ENCODE measurements around the gene CCDC136.

Gene CCDC136

DNA sequence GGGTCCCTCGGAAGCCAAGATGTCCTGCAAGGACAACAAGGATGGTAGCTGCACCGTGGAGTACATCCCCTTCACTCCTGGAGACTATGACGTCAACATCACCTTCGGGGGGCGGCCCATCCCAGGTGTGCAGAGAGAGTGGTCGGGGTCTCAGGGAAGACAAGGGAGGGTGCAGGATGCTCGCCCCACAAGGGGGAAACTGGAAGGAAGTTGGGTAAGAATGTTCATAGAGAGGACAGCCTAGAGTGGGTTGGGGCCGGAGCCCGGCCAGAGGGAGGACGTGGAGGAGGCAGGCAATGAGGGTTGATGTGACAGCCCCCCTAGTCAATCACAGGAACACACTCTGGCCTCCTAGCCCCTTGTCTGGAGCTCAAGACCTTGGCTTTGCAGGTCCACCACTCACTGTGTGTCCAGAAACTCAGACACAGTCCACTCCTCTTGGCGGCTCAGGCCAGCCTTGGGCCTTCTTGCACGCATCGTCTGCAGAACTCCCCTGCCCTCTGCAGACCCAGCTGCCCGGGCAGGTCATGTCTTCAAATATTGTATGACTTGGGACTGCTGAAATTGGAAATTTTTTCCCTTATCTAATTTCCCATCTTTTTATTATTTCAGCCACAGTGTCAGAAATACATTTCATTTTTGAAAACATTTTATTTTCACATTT lies 55.1 kb downstream of the CCDC136 start:
- no peak for DNase-seq

DNA sequence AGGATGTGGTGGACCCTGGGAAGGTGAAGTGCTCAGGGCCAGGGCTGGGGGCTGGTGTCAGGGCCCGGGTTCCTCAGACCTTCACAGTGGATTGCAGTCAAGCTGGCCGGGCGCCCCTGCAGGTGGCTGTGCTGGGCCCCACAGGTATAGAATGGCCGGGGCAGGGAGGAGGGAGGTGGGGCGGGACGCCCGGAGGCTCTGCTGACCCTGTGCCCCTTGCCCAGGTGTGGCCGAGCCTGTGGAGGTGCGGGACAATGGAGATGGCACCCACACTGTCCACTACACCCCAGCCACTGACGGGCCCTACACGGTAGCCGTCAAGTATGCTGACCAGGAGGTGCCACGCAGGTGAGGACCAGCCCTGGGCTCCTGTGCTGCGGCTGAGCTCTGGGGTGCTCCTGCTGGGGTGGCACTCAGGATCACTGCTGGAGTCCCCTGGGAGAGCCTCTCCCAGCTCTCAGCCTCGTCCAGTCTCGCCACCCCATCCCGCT lies 56.0 kb downstream of the CCDC136 start:
- DNase-seq = no peak

DNA sequence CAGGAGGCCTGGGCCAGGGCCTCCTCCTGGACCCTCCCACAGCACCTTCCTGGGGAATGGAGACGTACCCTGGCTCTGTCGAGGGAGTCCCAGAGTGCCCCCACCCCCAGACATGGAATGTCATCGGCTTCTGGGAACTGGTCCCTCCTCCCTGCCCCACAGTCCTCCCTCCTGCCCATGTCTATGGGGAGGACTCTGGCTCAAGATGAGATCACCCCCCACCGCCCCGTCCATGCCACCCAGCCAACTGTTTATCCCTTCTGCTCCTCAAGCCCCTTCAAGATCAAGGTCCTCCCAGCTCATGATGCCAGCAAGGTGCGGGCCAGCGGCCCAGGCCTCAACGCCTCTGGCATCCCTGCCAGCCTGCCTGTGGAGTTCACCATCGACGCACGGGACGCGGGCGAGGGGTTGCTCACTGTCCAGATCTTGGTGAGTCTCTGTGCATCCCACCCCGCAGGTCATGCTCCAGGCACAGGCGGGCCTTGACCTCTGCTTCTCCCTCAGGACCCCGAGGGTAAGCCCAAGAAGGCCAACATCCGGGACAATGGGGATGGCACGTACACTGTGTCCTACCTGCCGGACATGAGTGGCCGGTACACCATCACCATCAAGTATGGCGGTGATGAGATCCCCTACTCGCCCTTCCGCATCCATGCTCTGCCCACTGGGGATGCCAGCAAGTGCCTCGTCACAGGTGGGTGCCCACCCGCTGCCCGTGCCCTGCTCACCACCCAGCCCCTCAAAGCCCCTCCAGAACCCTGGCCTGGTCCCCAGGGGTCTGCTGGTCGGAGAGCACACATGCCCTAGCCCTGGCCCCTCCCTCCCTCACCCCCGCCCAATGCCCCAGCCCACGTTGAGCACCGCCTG lies 56.8 kb downstream of the CCDC136 start:
- DNase-seq = no peak

DNA sequence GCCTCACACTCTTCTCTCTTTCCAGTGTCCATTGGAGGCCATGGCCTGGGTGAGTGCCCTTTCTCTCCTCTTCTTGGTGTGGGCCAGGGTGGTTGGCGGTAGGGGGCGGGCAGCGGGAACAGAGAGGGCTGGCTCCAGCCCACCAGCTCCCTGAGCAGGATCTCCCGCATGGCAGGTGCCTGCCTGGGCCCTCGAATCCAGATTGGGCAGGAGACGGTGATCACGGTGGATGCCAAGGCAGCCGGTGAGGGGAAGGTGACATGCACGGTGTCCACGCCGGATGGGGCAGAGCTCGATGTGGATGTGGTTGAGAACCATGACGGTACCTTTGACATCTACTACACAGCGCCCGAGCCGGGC lies 57.4 kb downstream of the CCDC136 start:
- no peak for DNase-seq

DNA sequence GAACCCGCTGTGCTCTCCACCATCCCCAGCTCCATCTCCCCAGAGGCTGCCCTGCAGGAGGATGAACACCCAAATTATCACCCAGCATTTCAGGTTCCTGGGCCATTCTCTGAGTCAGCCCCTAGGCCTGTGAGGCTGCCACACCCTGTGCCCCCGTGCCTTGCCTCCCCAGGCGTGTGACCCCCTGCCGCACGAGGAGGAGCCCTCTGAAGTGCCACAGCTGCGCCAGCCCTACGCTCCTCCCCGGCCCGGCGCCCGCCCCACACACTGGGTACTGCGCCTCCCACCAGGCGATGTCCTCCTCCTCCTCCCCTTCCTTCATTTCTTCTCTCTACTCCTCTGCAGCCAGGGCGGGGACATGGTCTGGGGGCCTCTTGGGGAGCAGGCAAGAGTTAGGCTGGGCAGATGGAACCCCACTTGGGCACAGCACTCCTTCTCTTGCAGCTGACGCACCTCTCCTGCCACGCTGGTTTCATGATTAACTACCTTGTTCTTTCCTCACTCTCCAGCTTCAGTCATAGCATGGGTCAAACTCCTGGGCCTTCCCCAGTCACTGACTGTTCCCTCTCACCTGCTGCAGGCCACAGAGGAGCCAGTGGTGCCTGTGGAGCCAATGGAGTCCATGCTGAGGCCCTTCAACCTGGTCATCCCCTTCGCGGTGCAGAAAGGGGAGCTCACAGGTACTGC lies 58.2 kb downstream of the CCDC136 start:
- DNase-seq = no peak

DNA sequence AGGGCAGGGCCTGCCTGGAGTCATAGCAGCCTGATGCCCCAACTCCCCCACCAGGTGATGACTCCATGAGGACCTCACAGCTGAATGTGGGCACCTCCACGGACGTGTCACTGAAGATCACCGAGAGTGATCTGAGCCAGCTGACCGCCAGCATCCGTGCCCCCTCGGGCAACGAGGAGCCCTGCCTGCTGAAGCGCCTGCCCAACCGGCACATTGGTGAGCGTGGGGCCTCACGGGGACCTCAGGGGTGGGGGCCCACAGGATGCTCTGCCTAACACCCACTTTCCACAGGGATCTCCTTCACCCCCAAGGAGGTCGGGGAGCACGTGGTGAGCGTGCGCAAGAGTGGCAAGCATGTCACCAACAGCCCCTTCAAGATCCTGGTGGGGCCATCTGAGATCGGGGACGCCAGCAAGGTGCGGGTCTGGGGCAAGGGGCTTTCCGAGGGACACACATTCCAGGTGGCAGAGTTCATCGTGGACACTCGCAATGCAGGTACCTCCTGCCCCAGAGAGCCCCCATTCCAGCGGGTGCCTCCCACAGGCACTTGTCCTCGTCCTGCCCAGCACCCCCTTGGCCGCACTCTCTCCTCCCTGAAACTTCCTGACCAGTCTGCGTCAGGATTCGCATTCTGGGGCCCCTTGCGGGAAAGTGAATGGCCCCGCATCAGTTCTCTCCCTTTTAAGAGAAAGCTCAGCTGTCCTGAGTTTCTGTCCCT lies 60.9 kb downstream of the CCDC136 start:
- DNase-seq = no peak

DNA sequence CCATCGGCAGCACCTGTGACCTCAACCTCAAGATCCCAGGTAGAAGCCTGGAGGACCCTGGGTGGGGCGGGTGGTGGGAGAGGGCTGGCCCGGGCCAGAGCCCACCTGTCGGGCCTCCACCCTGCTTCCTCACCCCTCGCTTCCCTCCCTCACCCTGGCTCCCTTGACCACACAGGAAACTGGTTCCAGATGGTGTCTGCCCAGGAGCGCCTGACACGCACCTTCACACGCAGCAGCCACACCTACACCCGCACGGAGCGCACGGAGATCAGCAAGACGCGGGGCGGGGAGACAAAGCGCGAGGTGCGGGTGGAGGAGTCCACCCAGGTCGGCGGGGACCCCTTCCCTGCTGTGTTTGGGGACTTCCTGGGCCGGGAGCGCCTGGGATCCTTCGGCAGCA lies 62.0 kb downstream of the CCDC136 start:
- no peak for DNase-seq

DNA sequence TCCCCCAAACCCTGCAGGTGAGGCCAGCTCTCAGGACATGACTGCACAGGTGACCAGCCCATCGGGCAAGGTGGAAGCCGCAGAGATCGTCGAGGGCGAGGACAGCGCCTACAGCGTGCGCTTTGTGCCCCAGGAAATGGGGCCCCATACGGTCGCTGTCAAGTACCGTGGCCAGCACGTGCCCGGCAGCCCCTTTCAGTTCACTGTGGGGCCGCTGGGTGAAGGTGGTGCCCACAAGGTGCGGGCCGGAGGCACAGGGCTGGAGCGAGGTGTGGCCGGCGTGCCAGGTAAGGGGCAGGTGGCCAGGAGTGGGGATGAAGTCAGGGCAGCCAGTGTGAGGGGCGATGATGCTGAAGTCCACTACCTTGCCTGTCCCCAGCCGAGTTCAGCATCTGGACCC lies 62.6 kb downstream of the CCDC136 start:
- DNase-seq = no peak

DNA sequence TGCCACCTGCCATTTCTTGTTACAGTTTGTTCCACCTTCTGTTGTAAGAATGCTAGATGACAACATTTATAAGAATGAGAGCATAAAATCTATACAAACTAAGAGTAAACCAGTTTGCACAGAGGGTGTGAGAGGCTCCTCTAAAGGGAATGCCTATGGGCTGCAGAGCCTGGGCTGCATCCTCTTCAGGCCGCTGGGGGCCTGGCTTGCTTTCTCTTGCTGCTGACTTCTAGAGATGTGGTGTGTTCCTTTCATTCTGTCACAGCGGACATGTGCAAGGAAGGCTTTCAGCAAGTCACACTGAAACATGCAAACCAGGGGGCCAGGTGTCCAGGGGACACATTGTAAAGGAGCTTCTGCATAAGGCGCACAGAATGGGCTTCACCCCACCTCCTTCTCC lies 63.8 kb downstream of the CCDC136 start:
- no peak for DNase-seq

DNA sequence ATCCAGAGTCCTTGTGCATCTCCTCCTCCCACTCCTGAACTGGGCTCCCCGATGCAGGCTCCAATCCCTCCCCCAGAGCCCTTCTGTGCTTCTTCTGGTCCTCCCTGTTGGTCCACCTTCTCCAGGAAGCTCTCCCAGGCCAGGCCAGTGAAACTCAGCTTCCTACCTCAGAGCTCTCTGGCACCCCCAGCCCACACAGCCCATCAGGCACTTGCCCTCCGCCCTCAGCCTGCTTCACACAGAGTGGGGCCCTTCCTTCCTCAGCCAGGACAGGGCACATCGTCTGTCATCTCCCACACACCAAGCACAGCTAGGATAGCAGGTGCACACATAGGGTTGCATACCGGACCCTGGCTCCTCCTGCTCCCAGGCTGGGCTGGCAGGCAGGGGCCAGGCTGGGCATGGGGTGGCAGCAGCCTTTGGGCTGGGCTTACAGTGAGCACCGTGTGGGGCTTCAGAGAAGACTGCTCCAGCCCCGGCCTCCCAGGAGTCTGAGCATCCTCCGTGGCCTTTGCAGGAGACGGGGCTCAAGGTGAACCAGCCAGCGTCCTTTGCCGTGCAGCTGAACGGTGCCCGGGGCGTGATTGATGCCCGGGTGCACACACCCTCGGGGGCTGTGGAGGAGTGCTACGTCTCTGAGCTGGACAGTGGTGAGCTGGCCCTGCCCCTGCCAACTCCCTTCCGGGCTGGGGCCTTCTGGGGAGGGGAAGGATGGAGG lies 64.4 kb downstream of the CCDC136 start:
- DNase-seq = no peak

DNA sequence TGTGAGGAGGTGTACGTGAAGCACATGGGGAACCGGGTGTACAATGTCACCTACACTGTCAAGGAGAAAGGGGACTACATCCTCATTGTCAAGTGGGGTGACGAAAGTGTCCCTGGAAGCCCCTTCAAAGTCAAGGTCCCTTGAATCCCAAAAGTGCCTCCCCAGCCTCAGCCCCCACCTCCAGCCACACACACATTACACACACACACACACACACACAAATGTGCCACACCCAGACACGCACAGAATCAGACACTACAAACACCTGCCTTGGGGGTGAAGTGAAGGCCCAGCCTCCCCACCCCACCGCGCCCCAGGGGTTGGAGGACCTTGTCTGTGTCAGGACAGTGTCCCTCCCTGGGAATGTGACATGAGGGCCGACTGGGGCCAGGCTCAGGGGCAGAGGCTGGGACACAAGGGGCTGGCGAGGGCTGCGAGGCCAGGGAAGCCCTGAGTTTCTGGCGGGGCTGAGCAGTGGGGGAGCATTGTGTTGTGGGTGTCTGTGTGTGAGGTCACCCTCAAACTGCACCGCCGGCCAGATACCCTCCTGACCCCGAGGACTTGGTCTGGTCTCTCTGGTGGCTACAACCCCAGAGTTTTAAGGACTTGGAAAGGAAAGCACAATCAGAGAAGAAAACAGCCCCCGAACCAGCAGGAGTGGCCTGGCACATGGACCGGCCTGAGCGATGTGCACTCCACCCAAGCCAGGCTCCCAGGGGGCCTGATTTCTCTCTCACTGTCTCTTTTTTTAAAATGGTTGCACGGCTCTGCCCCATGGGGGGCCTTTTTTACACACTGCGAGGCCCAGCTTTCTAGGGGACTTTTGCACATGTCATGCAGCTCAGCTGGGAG lies 66.8 kb downstream of the CCDC136 start:
- no peak for DNase-seq

DNA sequence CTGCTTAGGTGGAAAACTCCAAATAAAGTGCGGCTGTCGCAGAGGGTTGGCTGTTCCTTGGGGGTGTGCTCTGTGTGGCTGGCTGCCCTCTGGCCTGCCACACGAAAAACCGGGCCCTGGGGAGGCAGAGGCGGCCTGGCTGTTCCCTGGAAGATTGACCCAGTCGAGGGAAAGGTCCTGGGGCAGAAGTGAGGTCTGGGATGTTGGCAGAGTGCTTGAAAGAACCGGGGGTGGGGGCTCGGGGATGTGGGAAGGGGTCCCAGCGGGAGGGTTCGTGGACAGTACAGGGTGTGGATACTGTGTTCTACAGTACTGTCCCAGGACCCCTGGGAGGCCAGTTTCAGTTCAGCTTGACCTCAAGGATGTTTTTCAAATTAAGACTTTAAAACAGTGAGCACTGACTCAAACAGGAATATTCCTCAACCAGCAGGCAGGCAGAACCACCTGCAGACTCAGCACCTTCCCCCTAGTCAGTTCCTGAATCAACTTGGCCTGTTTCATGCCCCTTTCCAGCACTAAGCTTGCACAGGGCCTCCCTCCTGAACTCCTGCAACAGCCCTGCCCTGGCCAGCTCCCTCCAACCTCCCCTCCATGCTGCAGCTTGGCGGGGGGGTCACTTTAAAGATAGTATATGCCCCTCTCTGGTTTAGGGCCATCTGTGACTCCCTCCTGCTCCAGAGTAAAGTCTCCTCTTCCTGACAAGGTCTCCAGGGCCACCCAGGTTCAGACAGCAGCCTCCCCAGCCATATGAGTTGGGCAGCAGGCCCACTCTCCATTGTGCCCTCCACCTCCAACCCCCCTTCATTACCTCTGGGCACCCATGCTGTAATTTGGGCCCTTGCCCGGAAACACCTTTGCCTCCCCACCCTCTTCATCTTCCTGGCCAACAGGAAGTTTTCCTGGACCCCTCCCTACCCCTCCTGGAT lies 67.7 kb downstream of the CCDC136 start:
- no peak for DNase-seq

DNA sequence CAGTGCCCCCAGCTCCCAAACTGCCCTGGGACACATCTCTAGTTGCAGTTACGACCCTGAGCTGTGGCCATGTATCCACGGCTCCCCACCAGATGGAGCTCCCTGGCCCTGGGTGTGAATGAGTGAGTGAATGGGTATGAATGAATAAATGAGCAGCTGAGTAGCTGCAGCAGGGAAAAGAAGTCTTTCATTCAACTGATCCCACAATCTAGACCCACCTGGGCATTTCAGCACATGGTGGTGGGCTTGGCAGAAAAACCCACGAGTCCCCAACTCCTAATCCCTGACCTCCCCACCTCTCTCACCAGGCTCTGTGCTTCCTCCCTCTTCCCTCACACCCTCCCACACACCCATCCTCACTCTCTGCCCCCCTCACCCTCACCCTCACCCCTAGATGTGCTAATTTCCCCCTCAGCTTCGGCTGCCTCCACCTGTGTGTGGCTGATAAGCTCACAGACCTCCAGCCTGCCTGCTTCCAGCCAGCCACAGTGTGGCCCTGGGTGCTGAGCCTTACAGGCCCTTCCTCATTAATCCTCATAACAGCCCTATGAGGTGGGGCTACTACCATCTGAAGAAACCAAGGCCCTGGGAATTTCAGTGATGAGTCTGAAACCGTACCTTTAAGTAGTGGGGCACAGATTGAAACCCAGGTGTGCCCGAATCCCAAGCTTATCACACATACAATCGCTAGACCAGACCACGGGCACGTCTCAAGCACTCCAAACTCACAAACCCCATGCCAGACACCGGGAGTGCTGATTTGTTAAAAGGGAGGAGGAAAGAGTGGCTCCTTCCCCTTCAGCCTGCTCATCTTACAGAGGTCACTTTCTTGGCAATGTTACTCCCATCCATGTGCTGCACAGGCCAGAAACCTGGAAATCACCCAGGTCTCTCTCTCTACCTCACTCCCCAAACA lies 68.6 kb downstream of the CCDC136 start:
- DNase-seq = no peak

DNA sequence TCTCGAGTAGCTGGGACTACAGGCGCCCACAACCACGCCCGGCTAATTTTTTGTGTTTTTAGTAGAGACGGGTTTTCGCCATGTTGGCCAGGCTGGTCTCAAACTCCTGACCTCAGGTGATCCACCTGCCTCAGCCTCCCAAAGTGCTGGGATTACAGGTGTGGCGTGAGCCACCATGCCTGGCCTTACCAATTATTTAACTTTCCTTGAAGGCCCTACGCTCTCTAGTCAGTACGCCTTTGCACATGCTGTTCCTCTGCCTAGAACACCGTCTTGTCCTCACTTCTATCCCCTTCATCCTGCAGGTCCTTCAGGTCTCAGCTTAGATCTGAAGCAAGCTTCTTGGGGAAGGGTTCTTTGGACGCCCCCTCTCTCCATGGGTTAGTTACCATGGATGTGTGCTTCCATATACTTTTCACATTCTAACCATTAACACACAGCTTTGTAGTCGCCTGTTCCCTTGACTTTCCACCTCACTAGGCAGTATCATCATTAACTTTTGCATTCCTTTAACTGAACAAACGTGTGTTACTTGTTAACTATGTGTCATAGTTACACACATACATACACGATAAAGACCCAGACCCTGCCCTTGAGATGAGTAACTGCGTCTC lies 70.3 kb downstream of the CCDC136 start:
- no peak for DNase-seq

DNA sequence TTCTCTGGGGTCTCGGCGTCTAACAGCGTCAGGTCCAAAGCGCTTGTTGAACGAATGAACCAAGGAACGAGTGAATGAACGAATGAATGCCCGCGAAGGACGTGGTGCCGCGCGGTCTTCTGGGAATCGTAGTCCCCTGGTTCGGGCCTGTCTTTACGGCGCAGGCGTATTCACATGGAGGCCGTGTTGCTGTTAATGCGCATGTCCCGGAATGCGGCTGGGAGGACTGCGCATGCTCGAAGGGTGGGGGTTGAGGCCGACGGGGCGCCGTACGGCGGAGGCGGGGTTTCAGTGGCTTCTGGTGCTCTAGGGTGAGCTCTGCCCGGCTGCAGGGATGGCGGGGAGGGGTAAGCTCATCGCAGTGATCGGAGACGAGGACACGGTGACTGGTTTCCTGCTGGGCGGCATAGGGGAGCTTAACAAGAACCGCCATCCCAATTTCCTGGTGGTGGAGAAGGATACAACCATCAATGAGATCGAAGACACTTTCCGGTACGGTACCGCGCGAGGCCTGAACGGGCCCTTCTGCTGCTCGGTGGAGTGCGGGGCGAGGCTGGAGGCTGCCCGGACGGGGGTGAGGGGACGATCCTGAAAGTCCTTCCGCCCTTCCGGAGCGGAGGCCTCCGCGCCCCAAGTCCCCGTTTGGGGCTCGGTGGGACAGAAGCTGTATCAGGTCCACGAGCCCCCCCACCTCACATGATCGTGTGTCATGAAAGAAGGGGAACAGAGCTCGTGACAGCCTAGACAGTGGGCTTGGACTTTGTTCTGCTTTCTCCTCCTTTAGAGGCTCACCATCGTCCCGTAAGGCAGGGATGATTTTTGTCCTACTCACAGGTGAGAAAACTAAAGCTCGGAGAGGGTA lies 71.0 kb downstream of the CCDC136 start, which contains the start of gene ATP6V1F:
ATP6V1F (plus strand) TSS at position 286 of the 862 bp plus-strand sequence; CDS start at position 335, 49 bp downstream.
- peak; percentile 100 for DNase-seq

DNA sequence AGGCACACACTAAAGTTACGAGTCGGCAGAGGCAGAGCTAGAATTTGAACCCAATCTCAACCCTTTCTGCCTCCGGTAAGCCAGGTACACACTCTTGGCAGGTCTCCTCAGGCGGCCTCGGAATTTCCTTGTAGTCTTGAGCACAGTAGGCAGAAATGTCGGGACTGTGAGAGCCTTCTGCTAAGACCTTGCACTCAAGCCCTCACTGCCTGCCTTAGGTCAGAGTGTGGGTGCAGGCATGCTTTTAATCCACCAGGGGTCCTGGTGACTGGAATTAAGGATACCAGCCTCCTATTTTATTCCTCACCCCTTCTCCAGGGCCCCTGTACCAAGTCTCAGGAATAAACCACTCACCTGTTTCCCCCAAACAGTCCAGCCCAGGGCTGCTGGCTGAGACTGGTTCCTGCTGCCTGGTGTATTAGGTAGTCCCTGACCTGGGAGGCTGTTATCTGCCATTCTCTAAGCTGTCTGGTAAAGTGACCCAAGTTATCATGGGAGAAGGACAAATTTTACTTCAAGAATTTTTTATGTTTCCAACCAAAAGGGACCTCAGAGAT lies 71.7 kb downstream of the CCDC136 start:
- DNase-seq = peak; percentile 75

DNA sequence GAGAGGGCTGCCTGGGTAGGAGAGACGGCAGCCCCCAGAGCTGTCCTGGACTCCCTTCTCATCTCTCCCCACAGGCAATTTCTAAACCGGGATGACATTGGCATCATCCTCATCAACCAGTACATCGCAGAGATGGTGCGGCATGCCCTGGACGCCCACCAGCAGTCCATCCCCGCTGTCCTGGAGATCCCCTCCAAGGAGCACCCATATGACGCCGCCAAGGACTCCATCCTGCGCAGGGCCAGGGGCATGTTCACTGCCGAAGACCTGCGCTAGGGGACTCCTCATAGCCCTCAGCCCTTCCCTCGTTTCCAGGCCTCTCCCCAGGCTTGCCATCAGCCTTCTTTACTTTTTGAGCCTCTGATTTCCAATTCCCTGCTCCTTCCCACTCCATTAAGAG lies 73.5 kb downstream of the CCDC136 start:
- DNase-seq = no peak
